ENCODE data around the gene CD1B.

CD1B gene

DNA sequence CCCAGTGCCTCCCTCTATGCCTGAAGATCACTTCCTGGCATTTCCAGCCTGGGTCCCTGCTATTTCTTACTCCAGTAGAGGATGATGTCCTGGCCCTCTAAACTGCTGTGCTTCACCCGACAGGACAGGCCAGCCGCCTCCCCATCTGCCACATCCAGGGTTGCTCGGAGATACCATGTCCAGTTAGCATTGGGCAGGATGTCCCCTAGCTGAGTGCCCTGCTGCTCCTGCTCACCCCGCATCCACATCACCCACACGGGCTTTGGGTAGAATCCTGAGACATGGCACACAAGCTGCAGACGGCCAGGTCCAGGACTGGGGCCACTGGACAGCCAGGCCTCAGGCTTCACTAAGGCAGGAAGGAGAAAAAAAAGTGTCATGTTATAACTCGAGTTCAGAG is 2.0 kb downstream of the CD1B start:
- no peak for DNase-seq (ENCODE audit: low read depth, low spot score)
- in situ Hi-C loops (cut with HindIII; ENCODE audit: low sequenced_read_pairs) = no loop called here

DNA sequence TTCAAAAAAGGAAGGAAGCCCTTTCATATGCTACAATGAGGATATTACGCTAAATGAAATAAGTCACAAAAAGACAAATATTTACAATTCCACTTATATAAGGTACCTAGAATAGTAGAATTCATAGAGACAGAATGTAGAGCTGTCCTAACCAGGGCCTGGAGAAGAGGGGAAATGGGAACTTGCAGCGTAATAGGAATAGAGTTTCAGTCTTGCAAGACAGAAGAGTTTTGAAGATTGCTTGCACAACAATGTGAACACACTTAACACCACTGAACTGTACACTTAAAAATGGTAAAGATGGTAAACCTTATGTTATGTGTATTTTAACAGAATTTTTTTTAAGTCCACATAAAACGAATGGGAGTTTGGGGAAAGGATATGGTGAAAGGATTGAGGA is 2.9 kb downstream of the CD1B start:
- no peak for TF ChIP-seq CTCF (IDR thresholded peaks at IDR 0.05; ENCODE audit: low read depth, low read length)
- DNase-seq (ENCODE audit: low read depth, low spot score) = no peak
- no peak overlapping the region for H3K4me3 ChIP-seq (ENCODE audit: low read depth, low read length)
- in situ Hi-C loops (cut with HindIII; ENCODE audit: low sequenced_read_pairs) = no loop called here

More for the DNA sequence above, 2.0 kb downstream of the CD1B start:
- no peak overlapping the region for H3K4me3 ChIP-seq (ENCODE audit: low read depth, low read length)
- TF ChIP-seq CTCF (IDR thresholded peaks at IDR 0.05; ENCODE audit: low read depth, low read length) = no peak

- no peak overlapping the region for H3K4me3 ChIP-seq (ENCODE audit: low read depth, low read length)
- no peak for DNase-seq (ENCODE audit: low read depth, low spot score)
- in situ Hi-C loops (cut with HindIII; ENCODE audit: low sequenced_read_pairs) = no loop called here
- no peak for TF ChIP-seq CTCF (IDR thresholded peaks at IDR 0.05; ENCODE audit: low read depth, low read length)
Observed at GRCh38 chr1:158327481-158327880, 3.9 kb downstream of the CD1B start.

DNA sequence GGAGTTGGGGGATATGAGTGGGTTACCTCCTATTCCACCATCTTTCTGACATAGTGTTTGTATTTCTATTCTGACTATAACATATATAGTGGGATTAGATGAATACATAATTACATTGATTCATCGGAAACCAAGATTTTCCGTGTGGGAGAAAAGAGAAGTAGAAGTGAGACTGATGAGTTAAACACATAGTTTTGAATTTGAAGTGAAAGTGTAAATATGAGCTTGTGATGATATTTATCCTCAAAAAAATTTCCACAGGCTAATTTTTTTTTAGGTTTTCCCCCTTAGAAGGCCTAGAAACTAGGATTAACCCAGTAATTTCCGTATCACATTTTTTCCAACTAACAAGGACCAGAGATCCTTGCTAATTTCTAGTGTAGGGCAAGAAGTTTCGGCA is 6.9 kb downstream of the CD1B start:
- no peak overlapping the region for H3K4me3 ChIP-seq (ENCODE audit: low read depth, low read length)
- TF ChIP-seq CTCF (IDR thresholded peaks at IDR 0.05; ENCODE audit: low read depth, low read length) = no peak
- in situ Hi-C loops (cut with HindIII; ENCODE audit: low sequenced_read_pairs) = no loop called here
- DNase-seq (ENCODE audit: low read depth, low spot score) = no peak

GRCh38 chr1:158323866-158324265 is 7.5 kb downstream of the CD1B start:
- DNase-seq (ENCODE audit: low read depth, low spot score) = no peak
- TF ChIP-seq CTCF (IDR thresholded peaks at IDR 0.05; ENCODE audit: low read depth, low read length) = no peak
- no peak overlapping the region for H3K4me3 ChIP-seq (ENCODE audit: low read depth, low read length)
- in situ Hi-C loops (cut with HindIII; ENCODE audit: low sequenced_read_pairs) = no loop called here

DNA sequence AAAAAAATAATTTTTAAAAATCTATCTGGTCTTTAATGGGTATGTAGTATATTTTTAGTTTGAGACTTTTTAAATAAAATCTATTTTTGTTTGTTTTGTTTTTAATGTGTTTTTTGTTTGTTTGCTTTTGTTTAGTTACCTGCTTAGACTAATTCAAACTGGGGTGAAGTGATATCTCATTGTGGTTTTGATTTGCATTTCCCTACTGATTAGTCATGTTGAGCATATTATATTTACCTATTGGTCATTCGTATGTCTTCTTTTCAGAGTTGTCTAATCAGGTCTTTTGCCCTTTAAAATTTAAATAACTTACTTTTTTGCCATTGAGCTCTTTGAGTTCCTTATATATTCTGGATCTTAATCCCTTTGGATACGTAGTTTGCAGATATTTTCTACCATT is 20.3 kb downstream of the CD1B start:
- no peak for TF ChIP-seq CTCF (IDR thresholded peaks at IDR 0.05; ENCODE audit: low read depth, low read length)
- H3K4me3 ChIP-seq (ENCODE audit: low read depth, low read length) = no peak overlapping the region
- in situ Hi-C loops (cut with HindIII; ENCODE audit: low sequenced_read_pairs) = no loop called here
- no peak for DNase-seq (ENCODE audit: low read depth, low spot score)

DNA sequence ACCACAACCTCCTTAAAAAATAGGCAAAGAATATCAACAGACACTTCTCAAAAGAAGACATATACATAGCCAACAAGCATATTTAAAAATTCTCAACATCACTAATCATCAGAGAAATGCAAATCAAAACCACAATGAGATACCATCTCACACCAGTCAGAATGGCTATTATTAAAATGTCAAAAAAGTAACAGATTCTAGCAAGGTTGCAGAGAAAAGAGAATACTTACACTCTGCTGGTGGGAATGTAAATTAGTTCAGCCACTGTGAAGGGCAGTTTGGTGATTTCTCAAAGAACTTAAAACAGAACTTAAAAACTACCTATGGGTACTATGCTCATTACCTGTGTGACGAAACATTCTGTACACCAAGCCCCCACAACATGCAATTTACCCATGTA is 20.7 kb downstream of the CD1B start:
- H3K4me3 ChIP-seq (ENCODE audit: low read depth, low read length) = no peak overlapping the region
- DNase-seq (ENCODE audit: low read depth, low spot score) = no peak
- in situ Hi-C loops (cut with HindIII; ENCODE audit: low sequenced_read_pairs) = no loop called here
- TF ChIP-seq CTCF (IDR thresholded peaks at IDR 0.05; ENCODE audit: low read depth, low read length) = no peak
